PC-3 (cell line): ENCODE results near the gene LRRC3C. TPM values are rescaled to one million over a fixed set of nuclear protein-coding genes. Genes with fewer than 3 reads are reported as not detected.

Source experiments
- ATAC-seq: fragments of 200-7000 bp; cut with Tn5 transposase; 2 replicates; pipeline ENCODE4 v1.9.1; 2020; ENCODE audit warnings: mild to moderate bottlenecking, moderate library complexity
- BruUV-seq: library from RNA; stranded (reverse); fragments of 400-500 nt; replicated peaks from 2 replicates; lab custom pipeline; 2021; lab: Mats Ljungman, UMichigan
- CTCF ChIA-PET: fragments of 300-600 bp; sonication (Branson Sonifier 250); formaldehyde crosslinking; loops from one replicate; lab custom pipeline; 2022; ENCODE audit warnings: antibody characterized with exemption; lab: Charles Lee
- POLR2A ChIA-PET: fragments of 300-600 bp; sonication (Branson Sonifier 250); formaldehyde crosslinking; loops from one replicate; lab custom pipeline; 2022; ENCODE audit warnings: antibody characterized with exemption; ENCODE audit not compliant: unreplicated experiment; lab: Charles Lee
- DNase-seq: peaks from one replicate; pipeline ENCODE4 v3.0.0-alpha.2; 2015
- H2AFZ ChIP-seq: fragments of 300-600 bp; sonication (generic); 2 replicates; pipeline ENCODE4 v1.6.0; 2016; ENCODE audit warnings: antibody characterized with exemption, low read length
- H3F3A ChIP-seq: fragments of 300-600 bp; sonication (generic); one replicate; pipeline ENCODE4 v1.6.0; 2017; ENCODE audit warnings: antibody characterized with exemption, low read length, control low read depth, mild to moderate bottlenecking; ENCODE audit not compliant: unreplicated experiment
- H3K27ac ChIP-seq: fragments of 300-600 bp; sonication (generic); 2 replicates; pipeline ENCODE4 v1.5.1; 2016; ENCODE audit warnings: mild to moderate bottlenecking, low read length
- H3K27me3 ChIP-seq: fragments of 300-600 bp; sonication (generic); 2 replicates; pipeline ENCODE4 v1.6.1; 2016; ENCODE audit warnings: low read length, mixed read lengths
- H3K36me3 ChIP-seq: fragments of 300-600 bp; sonication (generic); 2 replicates; pipeline ENCODE4 v1.6.1; 2016; ENCODE audit warnings: low read depth, mixed run types, low read length, mixed read lengths
- H3K4me1 ChIP-seq: fragments of 300-600 bp; sonication (generic); 2 replicates; pipeline ENCODE4 v1.5.1; 2016; ENCODE audit warnings: low read length; ENCODE audit not compliant: insufficient read depth
- H3K4me2 ChIP-seq: fragments of 300-600 bp; sonication (generic); 2 replicates; pipeline ENCODE4 v1.6.0; 2016; ENCODE audit warnings: low read length
- H3K4me3 ChIP-seq: fragments of 300-600 bp; sonication (generic); 2 replicates; pipeline ENCODE4 v1.5.1; 2016; ENCODE audit warnings: mild to moderate bottlenecking, low read length, mixed read lengths
- H3K79me2 ChIP-seq: fragments of 300-600 bp; sonication (generic); 2 replicates; pipeline ENCODE4 v1.6.1; 2017; ENCODE audit warnings: low read length, mixed read lengths
- H3K9ac ChIP-seq: fragments of 300-600 bp; sonication (generic); 2 replicates; pipeline ENCODE4 v1.6.0; 2016; ENCODE audit warnings: mild to moderate bottlenecking, low read length
- H3K9me2 ChIP-seq: fragments of 300-600 bp; sonication (generic); replicated peaks from 2 replicates; pipeline ENCODE4 v1.6.1; 2016; ENCODE audit warnings: mixed run types, low read length, mixed read lengths
- H3K9me3 ChIP-seq: fragments of 300-600 bp; sonication (generic); 2 replicates; pipeline ENCODE4 v1.6.1; 2016; ENCODE audit warnings: low read length, mixed read lengths
- H4K20me1 ChIP-seq: fragments of 300-600 bp; sonication (generic); 2 replicates; pipeline ENCODE4 v1.6.1; 2016; ENCODE audit warnings: low read length, mixed read lengths
- CTCF ChIP-seq: fragments of 300-600 bp; sonication (generic); conservative IDR thresholded peaks from 2 replicates; pipeline ENCODE4 v1.5.1; 2017; ENCODE audit warnings: antibody characterized with exemption, low read depth, mild to moderate bottlenecking, low read length
- EZH2 ChIP-seq: fragments of 300-600 bp; sonication (generic); IDR thresholded peaks from one replicate; pipeline ENCODE4 v1.6.1; 2017; ENCODE audit warnings: antibody characterized with exemption, mild to moderate bottlenecking, low read length; ENCODE audit not compliant: unreplicated experiment
- EZH2phosphoT487 ChIP-seq: fragments of 300-600 bp; sonication (generic); IDR thresholded peaks from 2 replicates; pipeline ENCODE4 v1.6.1; 2018; ENCODE audit warnings: mild to moderate bottlenecking, antibody characterized with exemption, low read length, borderline replicate concordance
- intact Hi-C: fragments of 100-400 bp; cut with micrococcal nuclease; formaldehyde crosslinking; loops from 2 replicates; pipeline ENCODE4 v1.9.0; 2023
- total RNA-seq: library from RNA; depleted of rRNA; stranded (reverse); fragments of >200 nt; gene quantifications from 2 replicates; pipeline ENCODE4 v1.2.3, GENCODE V29; 2014

The LRRC3C gene
- total RNA-seq, 1 experiment from 2014 or later, result not detected

- Histone ChIP-seq H2AFZ (no peak overlapping the region), H4K20me1 (no peaks in the 10 kb centered on the region), H3K4me2 (no peak overlapping the region), H3K9me2 (no peaks in the 10 kb centered on the region), H3K9me3 (no peaks in the 10 kb centered on the region), H3K36me3 (no peaks in the 10 kb centered on the region), H3K9ac (no peak overlapping the region), H3K27me3 (no peaks in the 10 kb centered on the region), H3K4me1 (peaks cover 8% of the 10 kb centered on the region; the same call in 1 of the 2 replicates), H3F3A (no peaks in the 10 kb centered on the region), H3K4me3 (no peak overlapping the region), H3K79me2 (no peaks in the 10 kb centered on the region), H3K27ac (no peak overlapping the region)
- TF ChIP-seq CTCF, result no peak
- ChIA-PET CTCF (no interaction called here), POLR2A (no interaction called here)
- no peak for ATAC-seq
- no TSS peak for BruUV-seq
- intact Hi-C loops, result no loop called here
- DNase-seq, result no peak
Measured at GRCh38 chr17:39937447-39937846, 9.9 kb downstream of the LRRC3C start.

- Histone ChIP-seq H3K9me3 (no peaks in the 10 kb centered on the region), H3K9me2 (no peaks in the 10 kb centered on the region), H3K4me2 (no peak overlapping the region), H4K20me1 (no peaks in the 10 kb centered on the region), H3K36me3 (no peaks in the 10 kb centered on the region), H3F3A (no peaks in the 10 kb centered on the region), H3K27ac (no peak overlapping the region), H3K79me2 (no peaks in the 10 kb centered on the region), H3K4me1 (peaks cover 8% of the 10 kb centered on the region; the same call in 1 of the 2 replicates), H3K9ac (no peak overlapping the region), H3K4me3 (no peak overlapping the region), H2AFZ (no peak overlapping the region), H3K27me3 (no peaks in the 10 kb centered on the region)
- no TSS peak for BruUV-seq
- no peak for TF ChIP-seq EZH2phosphoT487
- no peak for TF ChIP-seq CTCF
- TF ChIP-seq EZH2, result no peak
- ATAC-seq (no peak), DNase-seq (no peak)
- intact Hi-C loops, result no loop called here
- ChIA-PET POLR2A (no interaction called here), CTCF (no interaction called here)
Measured at GRCh38 chr17:39938140-39938869, 10.8 kb downstream of the LRRC3C start.

GRCh38 chr17:39939106-39939505, 11.6 kb downstream of the LRRC3C start:
- Histone ChIP-seq H3K9me2 (no peaks in the 10 kb centered on the region), H3K4me2 (no peak overlapping the region), H3K27ac (no peak overlapping the region), H3F3A (no peaks in the 10 kb centered on the region), H4K20me1 (no peaks in the 10 kb centered on the region), H3K9me3 (no peaks in the 10 kb centered on the region), H3K36me3 (no peaks in the 10 kb centered on the region), H3K9ac (no peak overlapping the region), H3K79me2 (no peaks in the 10 kb centered on the region), H3K4me1 (peaks cover 8% of the 10 kb centered on the region; the same call in 1 of the 2 replicates), H2AFZ (no peak overlapping the region), H3K4me3 (no peak overlapping the region), H3K27me3 (no peaks in the 10 kb centered on the region)
- ChIA-PET POLR2A (no interaction called here), CTCF (no interaction called here)
- DNase-seq, result no peak
- BruUV-seq, result no TSS peak
- ATAC-seq, result no peak
- intact Hi-C loops, result no loop called here
- TF ChIP-seq EZH2phosphoT487, result no peak
- no peak for TF ChIP-seq CTCF
- no peak for TF ChIP-seq EZH2
